ENCODE data around the gene PCP4L1.

DNA sequence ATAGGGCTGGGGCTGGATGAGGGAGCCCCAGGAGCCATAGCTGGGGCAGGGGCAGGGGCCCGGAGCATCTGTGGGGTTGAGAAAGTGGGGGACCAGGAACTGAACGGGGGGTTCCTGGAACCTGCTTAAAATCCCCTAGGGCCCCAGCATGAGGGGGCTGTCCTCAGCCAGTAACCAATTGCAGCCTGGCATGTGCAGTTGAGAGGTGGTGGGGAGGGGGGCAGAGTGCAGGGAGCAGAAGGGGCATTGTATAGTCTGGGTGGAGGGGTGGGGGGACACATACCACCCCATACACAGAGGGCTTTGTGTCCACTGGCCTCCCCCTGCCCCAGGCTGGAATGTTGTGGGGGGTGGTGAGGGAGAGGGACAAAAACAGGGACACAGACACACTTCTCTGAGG, 51.3 kb downstream of the PCP4L1 start, which contains the start of gene MPZ:
- TF ChIP-seq EZH2 (IDR thresholded peaks at IDR 0.05; ENCODE audit: insufficient read depth, poor library complexity, severe bottlenecking) (no peak), EZH2phosphoT487 (IDR thresholded peaks at IDR 0.05; ENCODE audit: insufficient read depth, low read depth) (no peak)

Data from GM23248 (cell line).